Lung (tissue), 12 donors: Measurements from ENCODE around the gene SH3PXD2A. TPM values are rescaled to one million over a fixed set of nuclear protein-coding genes. Genes with fewer than 3 reads are reported as not detected.

Experiments
- ATAC-seq: fragments of 200-7000 bp; cut with Tn5 transposase; one replicate; pipeline ENCODE4 v1.9.1; 2020; ENCODE audit warnings: moderate number of reproducible peaks; ENCODE audit not compliant: insufficient read depth, low FRiP score
- DNase-seq, 3 donors: peaks; one replicate each; pipeline ENCODE4 v3.0.0-alpha.2; 2013 to 2017
- H3K27ac ChIP-seq, 2 donors: one replicate each; pipeline ENCODE4 v1.5.1; 2013; ENCODE audit warnings: mild to moderate bottlenecking in 2 of 2, moderate library complexity in 2 of 2, control low read depth in 1 of 2, inconsistent platforms in 1 of 2, low read depth in 1 of 2, low read length in 1 of 2
- H3K27me3 ChIP-seq, 3 donors: one replicate each; pipeline ENCODE4 v1.5.1; 2013; ENCODE audit warnings: low read length in 2 of 3; ENCODE audit not compliant: control insufficient read depth in 3 of 3, insufficient read depth in 3 of 3
- H3K36me3 ChIP-seq, 4 donors: one replicate each; pipeline ENCODE4 v1.5.1; 2013; ENCODE audit warnings: low read length in 4 of 4, mild to moderate bottlenecking in 1 of 4, moderate library complexity in 1 of 4; ENCODE audit not compliant: control insufficient read depth in 4 of 4, insufficient read depth in 4 of 4
- H3K4me1 ChIP-seq, 5 donors: one replicate each; pipeline ENCODE4 v1.5.1; 2013; ENCODE audit warnings: low read length in 5 of 5, mild to moderate bottlenecking in 2 of 5, moderate library complexity in 1 of 5; ENCODE audit not compliant: control insufficient read depth in 5 of 5, insufficient read depth in 5 of 5
- H3K4me3 ChIP-seq: one replicate; pipeline ENCODE4 v1.5.1; 2013; ENCODE audit warnings: mild to moderate bottlenecking, control low read depth, moderate library complexity
- H3K9ac ChIP-seq, 2 donors: one replicate each; pipeline ENCODE4 v1.5.1; 2013; ENCODE audit warnings: low read length in 2 of 2, control low read depth in 1 of 2; ENCODE audit not compliant: insufficient read depth in 1 of 2
- H3K9me3 ChIP-seq, 4 donors: one replicate each; pipeline ENCODE4 v1.5.1; 2013; ENCODE audit warnings: low read length in 3 of 4, mild to moderate bottlenecking in 1 of 4, moderate library complexity in 1 of 4; ENCODE audit not compliant: control insufficient read depth in 4 of 4, insufficient read depth in 3 of 4
- WGBS, 2 donors: extraction: QIAGEN DNeasy Blood & Tissue Kit; methylation state at CpG; one replicate each; pipeline ENCODE4 v1.1.7; 2013; 5-methylcytosine and 5-hydroxymethylcytosine counted together
- polyA plus RNA-seq, 2 donors: library from polyadenylated mRNA; stranded (reverse); fragments of 200-250 nt; gene quantifications; one replicate each; pipeline ENCODE4 v1.2.1, GENCODE V29; 2013
- total RNA-seq, 2 donors: library from RNA; depleted of rRNA in 1 of 2; stranded (reverse); fragments of >200 nt in 1 of 2; gene quantifications; one replicate each; pipeline ENCODE4 v1.2.1, GENCODE V29; 2014 to 2021
- TF ChIP-seq, protein P1 (sequence below): IDR thresholded peaks from 2 replicates; pipeline ENCODE4 v1.5.1; 2012; ENCODE audit warnings: mild to moderate bottlenecking; ENCODE audit errors: control extremely low read depth, extremely low read depth
- donor health status: control.
- donor health status: control.
- donor health status: Bipolar disorder and iron deficiency.
- donor health status: healthy.
- donor health status: DM: yes; HTN: yes; CAD: no.

The SH3PXD2A gene
- total and polyA plus RNA-seq, 4 donors = 9.9 to 53.2 (median 29.2) TPM

- Histone ChIP-seq H3K9ac (no peak overlapping the region), H3K27me3 (no peaks in the 10 kb centered on the region), H3K36me3 (peaks cover 3 to 23% (median 9%) of the 10 kb centered on the region in 4 donors), H3K9me3 (no peaks in the 10 kb centered on the region), H3K4me3 (no peak overlapping the region), H3K27ac (peak overlapping the region in 1 of 2 donors; percentile 61), H3K4me1 (peaks cover 20 to 54% (median 29%) of the 10 kb centered on the region in 5 donors)
- DNase-seq (no peak), ATAC-seq (peak; percentile 75)
- WGBS, 2 donors = 46 to 60% methylated on average over 12 of the region's 12 CpGs
- TF ChIP-seq, protein P1, sequence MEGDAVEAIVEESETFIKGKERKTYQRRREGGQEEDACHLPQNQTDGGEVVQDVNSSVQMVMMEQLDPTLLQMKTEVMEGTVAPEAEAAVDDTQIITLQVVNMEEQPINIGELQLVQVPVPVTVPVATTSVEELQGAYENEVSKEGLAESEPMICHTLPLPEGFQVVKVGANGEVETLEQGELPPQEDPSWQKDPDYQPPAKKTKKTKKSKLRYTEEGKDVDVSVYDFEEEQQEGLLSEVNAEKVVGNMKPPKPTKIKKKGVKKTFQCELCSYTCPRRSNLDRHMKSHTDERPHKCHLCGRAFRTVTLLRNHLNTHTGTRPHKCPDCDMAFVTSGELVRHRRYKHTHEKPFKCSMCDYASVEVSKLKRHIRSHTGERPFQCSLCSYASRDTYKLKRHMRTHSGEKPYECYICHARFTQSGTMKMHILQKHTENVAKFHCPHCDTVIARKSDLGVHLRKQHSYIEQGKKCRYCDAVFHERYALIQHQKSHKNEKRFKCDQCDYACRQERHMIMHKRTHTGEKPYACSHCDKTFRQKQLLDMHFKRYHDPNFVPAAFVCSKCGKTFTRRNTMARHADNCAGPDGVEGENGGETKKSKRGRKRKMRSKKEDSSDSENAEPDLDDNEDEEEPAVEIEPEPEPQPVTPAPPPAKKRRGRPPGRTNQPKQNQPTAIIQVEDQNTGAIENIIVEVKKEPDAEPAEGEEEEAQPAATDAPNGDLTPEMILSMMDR = no peak
Measured at GRCh38 chr10:103645141-103646054, 210.0 kb downstream of the SH3PXD2A start.

- Histone ChIP-seq H3K4me3 (no peak overlapping the region), H3K4me1 (peaks cover 9 to 42% (median 15%) of the 10 kb centered on the region in 5 donors), H3K27me3 (no peaks in the 10 kb centered on the region), H3K9ac (no peak overlapping the region), H3K9me3 (no peaks in the 10 kb centered on the region), H3K27ac (no peak overlapping the region), H3K36me3 (peaks cover 3 to 19% (median 10%) of the 10 kb centered on the region in 4 donors)
- ATAC-seq = no peak
- TF ChIP-seq, protein P1 = no peak
- 88 to 95% methylated on average over 7 of the region's 7 CpGs for WGBS, 2 donors
- no peak for DNase-seq
Measured at GRCh38 chr10:103643381-103643780, 212.0 kb downstream of the SH3PXD2A start.

DNA sequence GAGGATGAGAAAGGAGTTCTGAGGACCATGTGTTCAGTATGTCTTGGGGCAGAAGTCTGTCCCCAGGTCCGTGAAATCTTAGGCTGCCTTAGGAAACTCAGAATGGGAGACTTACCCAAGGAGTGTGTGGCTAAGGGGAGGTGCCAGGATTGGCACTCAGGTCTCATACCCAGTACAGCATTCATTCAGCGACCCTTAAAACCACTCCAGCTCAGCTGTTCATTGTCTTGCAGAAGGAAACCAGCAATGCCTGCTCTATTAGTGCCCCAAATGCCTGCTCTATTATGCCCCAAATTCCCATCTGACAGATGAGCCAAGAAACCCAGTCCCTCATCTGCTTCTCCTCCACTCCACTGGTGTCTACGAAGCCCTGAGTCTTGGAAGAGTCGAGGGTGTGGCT is 214.1 kb downstream of the SH3PXD2A start:
- ATAC-seq (no peak), DNase-seq (no peak)
- Histone ChIP-seq H3K9ac (no peak overlapping the region), H3K4me1 (peaks cover 9 to 54% (median 22%) of the 10 kb centered on the region in 5 donors), H3K4me3 (no peak overlapping the region), H3K36me3 (peaks cover 3 to 10% (median 6%) of the 10 kb centered on the region in 4 donors), H3K27me3 (no peaks in the 10 kb centered on the region), H3K9me3 (no peaks in the 10 kb centered on the region), H3K27ac (no peak overlapping the region)
- WGBS, 2 donors = 76 to 81% methylated on average over 4 of the region's 4 CpGs
- TF ChIP-seq, protein P1 = no peak
